ENCODE measurements around the gene APOBEC3H.

The APOBEC3H gene

DNA sequence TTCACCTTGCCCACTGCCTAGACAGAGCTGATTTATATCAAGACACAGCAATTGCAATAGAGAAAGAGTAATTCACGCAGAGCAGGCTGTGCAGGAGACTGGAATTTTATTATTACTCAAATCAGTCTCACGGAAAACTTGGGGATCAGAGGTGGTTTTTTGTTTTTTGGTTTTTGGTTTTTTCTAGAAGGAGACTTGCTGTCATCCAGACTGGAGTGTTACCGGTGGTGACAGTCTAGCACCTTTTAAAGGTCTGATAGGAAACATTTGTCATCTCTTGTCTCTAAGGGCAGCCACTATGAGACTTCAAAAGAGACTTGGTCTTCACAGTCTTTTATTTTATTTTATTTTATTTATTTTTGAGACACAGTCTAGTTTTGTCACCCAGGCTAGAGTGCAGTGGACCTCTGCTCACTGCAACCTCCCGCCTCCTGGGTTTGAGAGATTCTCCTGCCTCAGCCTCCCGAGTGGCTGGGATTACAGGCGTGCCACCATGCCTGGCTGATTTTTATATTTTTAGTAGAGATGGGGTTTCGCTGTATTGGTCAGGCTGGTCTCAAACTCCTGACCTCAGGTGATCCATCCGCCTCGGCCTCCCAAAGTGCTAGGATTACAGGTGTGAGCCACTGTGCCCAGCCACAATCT is 19.1 kb downstream of the APOBEC3H start:
- Histone ChIP-seq H3K79me2 (no peaks in the 10 kb centered on the region), H3K4me1 (no peaks in the 10 kb centered on the region), H3K9me3 (ENCODE audit: control insufficient read depth, low read length) (no peaks in the 10 kb centered on the region), H3K36me3 (ENCODE audit: control insufficient read depth, insufficient read depth, low read length) (no peaks in the 10 kb centered on the region), H3K27ac (no peak overlapping the region), H3K4me2 (ENCODE audit: low read length) (no peak overlapping the region), H3K9ac (no peak overlapping the region), H3K27me3 (ENCODE audit: control insufficient read depth, insufficient read depth, low read length) (no peaks in the 10 kb centered on the region), H2AFZ (no peak overlapping the region), H3K4me3 (ENCODE audit: low read depth, low read length) (no peak overlapping the region)
- TF ChIP-seq, protein P1, sequence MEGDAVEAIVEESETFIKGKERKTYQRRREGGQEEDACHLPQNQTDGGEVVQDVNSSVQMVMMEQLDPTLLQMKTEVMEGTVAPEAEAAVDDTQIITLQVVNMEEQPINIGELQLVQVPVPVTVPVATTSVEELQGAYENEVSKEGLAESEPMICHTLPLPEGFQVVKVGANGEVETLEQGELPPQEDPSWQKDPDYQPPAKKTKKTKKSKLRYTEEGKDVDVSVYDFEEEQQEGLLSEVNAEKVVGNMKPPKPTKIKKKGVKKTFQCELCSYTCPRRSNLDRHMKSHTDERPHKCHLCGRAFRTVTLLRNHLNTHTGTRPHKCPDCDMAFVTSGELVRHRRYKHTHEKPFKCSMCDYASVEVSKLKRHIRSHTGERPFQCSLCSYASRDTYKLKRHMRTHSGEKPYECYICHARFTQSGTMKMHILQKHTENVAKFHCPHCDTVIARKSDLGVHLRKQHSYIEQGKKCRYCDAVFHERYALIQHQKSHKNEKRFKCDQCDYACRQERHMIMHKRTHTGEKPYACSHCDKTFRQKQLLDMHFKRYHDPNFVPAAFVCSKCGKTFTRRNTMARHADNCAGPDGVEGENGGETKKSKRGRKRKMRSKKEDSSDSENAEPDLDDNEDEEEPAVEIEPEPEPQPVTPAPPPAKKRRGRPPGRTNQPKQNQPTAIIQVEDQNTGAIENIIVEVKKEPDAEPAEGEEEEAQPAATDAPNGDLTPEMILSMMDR (IDR thresholded peaks at IDR 0.05): no peak

DNA sequence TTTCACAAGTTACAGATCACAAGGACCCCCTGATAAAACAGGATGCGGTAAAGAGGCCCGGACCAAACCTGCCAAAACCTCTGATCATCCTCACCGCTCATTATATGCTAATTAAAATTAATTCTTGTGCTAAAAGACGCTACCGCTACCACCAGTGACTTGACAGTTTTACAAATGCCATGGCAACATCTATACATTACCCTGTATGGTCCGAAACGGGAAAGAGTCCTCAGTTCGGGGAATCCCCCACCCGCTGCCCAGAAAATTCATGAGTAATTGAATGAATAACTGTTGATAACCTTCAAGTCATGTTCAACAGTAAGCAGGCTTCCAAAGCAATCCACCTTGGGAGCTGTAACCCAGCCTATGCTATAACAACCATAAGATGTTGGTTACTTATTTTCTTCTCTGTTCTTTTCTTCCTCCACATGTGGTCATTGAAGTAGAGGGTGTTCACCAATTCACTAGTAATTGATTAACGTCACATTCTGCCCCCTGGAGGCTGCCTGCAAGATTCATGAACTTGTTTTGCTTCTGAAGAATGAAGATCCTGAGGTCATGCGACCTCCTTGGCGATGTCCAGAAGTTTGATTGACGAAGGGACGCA is 20.6 kb downstream of the APOBEC3H start:
- Histone ChIP-seq H3K36me3 (ENCODE audit: control insufficient read depth, insufficient read depth, low read length) (no peaks in the 10 kb centered on the region), H3K9ac (no peak overlapping the region)

DNA sequence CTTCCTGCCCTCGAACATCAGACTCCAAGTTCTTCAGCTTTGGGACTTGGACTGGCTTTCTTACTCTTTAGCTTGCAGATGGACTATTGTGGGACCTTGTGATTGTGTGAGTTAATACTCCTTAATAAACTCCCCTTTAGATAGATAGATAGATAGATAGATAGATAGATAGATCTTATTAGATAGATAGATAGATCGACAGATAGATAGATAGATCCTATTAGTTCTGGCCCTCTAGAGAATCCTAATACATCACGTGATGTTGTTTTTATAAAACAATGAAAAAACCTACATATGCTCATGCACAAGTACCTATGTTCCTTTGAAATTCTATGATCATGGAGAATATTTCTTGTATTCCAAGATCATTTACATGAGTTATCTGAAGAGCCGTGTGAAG is 23.9 kb downstream of the APOBEC3H start:
- no peaks in the 10 kb centered on the region for H3K9me3 ChIP-seq (ENCODE audit: control insufficient read depth, low read length)
- no peaks in the 10 kb centered on the region for H3K36me3 ChIP-seq (ENCODE audit: control insufficient read depth, insufficient read depth, low read length)
- no peak overlapping the region for H2AFZ ChIP-seq
- H3K4me1 ChIP-seq: no peaks in the 10 kb centered on the region
- H3K27me3 ChIP-seq (ENCODE audit: control insufficient read depth, insufficient read depth, low read length): no peaks in the 10 kb centered on the region
- H3K9ac ChIP-seq: no peak overlapping the region
- no peak overlapping the region for H3K4me3 ChIP-seq (ENCODE audit: low read depth, low read length)
- no peak overlapping the region for H3K27ac ChIP-seq
- no peak overlapping the region for H3K4me2 ChIP-seq (ENCODE audit: low read length)
- no peaks in the 10 kb centered on the region for H3K79me2 ChIP-seq
- TF ChIP-seq, protein P1 (IDR thresholded peaks at IDR 0.05): no peak

More for the DNA sequence above, 20.6 kb downstream of the APOBEC3H start:
- no peak overlapping the region for H3K4me3 ChIP-seq (ENCODE audit: low read depth, low read length)
- H3K79me2 ChIP-seq: no peaks in the 10 kb centered on the region
- no peaks in the 10 kb centered on the region for H3K4me1 ChIP-seq
- H3K27ac ChIP-seq: no peak overlapping the region
- H3K4me2 ChIP-seq (ENCODE audit: low read length): no peak overlapping the region
- no peaks in the 10 kb centered on the region for H3K9me3 ChIP-seq (ENCODE audit: control insufficient read depth, low read length)
- no peak overlapping the region for H2AFZ ChIP-seq
- no peaks in the 10 kb centered on the region for H3K27me3 ChIP-seq (ENCODE audit: control insufficient read depth, insufficient read depth, low read length)
- TF ChIP-seq, protein P1 (IDR thresholded peaks at IDR 0.05): no peak

DNA sequence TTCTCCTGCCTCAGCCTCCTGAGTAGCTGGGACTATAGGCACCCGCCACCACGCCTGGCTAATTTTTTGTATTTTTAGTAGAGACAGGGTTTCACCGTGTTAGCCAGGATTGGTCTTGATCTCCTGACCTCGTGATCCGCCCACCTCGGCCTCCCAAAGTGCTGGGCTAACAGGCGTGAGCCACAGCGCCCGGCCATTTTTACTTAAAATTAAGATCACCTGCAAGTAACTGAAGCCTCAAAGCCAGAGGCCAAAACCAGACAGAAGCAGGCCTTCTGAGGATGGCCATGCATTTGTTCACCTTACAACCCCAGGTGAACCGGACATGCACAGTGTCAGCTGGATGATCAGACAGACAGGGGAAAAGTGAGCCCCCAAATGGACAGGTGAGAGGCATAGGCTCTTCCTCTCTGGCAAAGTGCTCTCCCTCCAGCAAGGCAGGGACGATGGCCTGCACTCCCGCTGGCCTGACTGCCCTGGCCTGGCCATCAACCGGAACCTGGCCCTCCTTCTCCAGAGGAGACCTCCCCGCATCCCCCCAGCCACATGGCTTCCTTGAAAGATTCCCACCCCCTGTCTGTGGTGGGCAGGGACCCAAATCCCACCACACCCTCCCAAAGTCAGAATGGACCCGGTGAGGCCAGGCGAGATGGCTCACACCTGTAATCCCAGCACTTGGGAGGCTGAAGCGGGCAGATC is 25.9 kb downstream of the APOBEC3H start:
- Histone ChIP-seq H3K4me3 (ENCODE audit: low read depth, low read length) (no peak overlapping the region), H3K79me2 (no peaks in the 10 kb centered on the region), H3K36me3 (ENCODE audit: control insufficient read depth, insufficient read depth, low read length) (no peaks in the 10 kb centered on the region), H3K27me3 (ENCODE audit: control insufficient read depth, insufficient read depth, low read length) (no peaks in the 10 kb centered on the region), H3K27ac (no peak overlapping the region), H3K4me1 (no peaks in the 10 kb centered on the region), H3K4me2 (ENCODE audit: low read length) (no peak overlapping the region), H2AFZ (no peak overlapping the region), H3K9ac (no peak overlapping the region), H3K9me3 (ENCODE audit: control insufficient read depth, low read length) (no peaks in the 10 kb centered on the region)
- TF ChIP-seq, protein P1 (IDR thresholded peaks at IDR 0.05): no peak

Measured in parathyroid adenoma (tissue), 2 donors.